ENCODE results near the gene DYNLT1.
"Not testable (repeated sequence)": the region's sequence is repeated elsewhere in the genome, so short reads cannot be mapped to it uniquely, and the experiment has no call there.

The DYNLT1 gene

GRCh38 chr6:158644231-158645063 is at the start of gene DYNLT1:
Gene DYNLT1 (minus strand): TSS chr6:158644743. CDS start chr6:158644708, 35 bp downstream.
- peak; percentile 89 for DNase-seq

- DNase-seq: no peak
Observed at GRCh38 chr6:158688860-158689259, 44.3 kb upstream of the DYNLT1 start.

GRCh38 chr6:158687506-158687905 is 43.0 kb upstream of the DYNLT1 start:
- no peak for DNase-seq

GRCh38 chr6:158686791-158687381 is 42.3 kb upstream of the DYNLT1 start:
- no peak for DNase-seq

GRCh38 chr6:158686311-158686710 is 41.8 kb upstream of the DYNLT1 start:
- DNase-seq: no peak

GRCh38 chr6:158684745-158685324 is 40.3 kb upstream of the DYNLT1 start:
- DNase-seq: no peak

- no peak for DNase-seq
Observed at GRCh38 chr6:158684311-158684710, 39.8 kb upstream of the DYNLT1 start.

GRCh38 chr6:158680481-158680880 is 35.9 kb upstream of the DYNLT1 start:
- no peak for DNase-seq

GRCh38 chr6:158680015-158680414 is 35.5 kb upstream of the DYNLT1 start:
- no peak for DNase-seq

GRCh38 chr6:158677906-158678578 is 33.5 kb upstream of the DYNLT1 start:
- DNase-seq: no peak

- DNase-seq: not testable (repeated sequence)
Observed at GRCh38 chr6:158677094-158677493, 32.6 kb upstream of the DYNLT1 start.

GRCh38 chr6:158674342-158675131 is 30.0 kb upstream of the DYNLT1 start:
- DNase-seq: no peak

- no peak for DNase-seq
Observed at GRCh38 chr6:158672726-158673125, 28.2 kb upstream of the DYNLT1 start.

- DNase-seq: not testable (repeated sequence)
Observed at GRCh38 chr6:158672119-158672518, 27.6 kb upstream of the DYNLT1 start.

- no peak for DNase-seq
Observed at GRCh38 chr6:158669145-158670035, 24.8 kb upstream of the DYNLT1 start.

GRCh38 chr6:158668707-158669103 is 24.2 kb upstream of the DYNLT1 start:
- no peak for DNase-seq

GRCh38 chr6:158667360-158667981 is 22.9 kb upstream of the DYNLT1 start:
- DNase-seq: no peak

GRCh38 chr6:158666628-158667359 is 22.3 kb upstream of the DYNLT1 start:
- DNase-seq: no peak

GRCh38 chr6:158665332-158665731 is 20.8 kb upstream of the DYNLT1 start:
- no peak for DNase-seq

- no peak for DNase-seq
Observed at GRCh38 chr6:158663625-158664165, 19.2 kb upstream of the DYNLT1 start.

Data from DMS153 (cell line).